Fibroblast of lung (primary cell): Measurements from ENCODE around the gene CDX1.

Source experiments
- CTCF ChIP-seq, 2 donors: IDR thresholded peaks in 1 of 2; conservative IDR thresholded peaks in 1 of 2; 1 replicate in 1 of 2; 2 replicates in 1 of 2; pipeline ENCODE4 v1.5.1; 2011 to 2012; ENCODE audit warnings: low read length in 2 of 2, control low read depth in 1 of 2, inconsistent platforms in 1 of 2, low read depth in 1 of 2, mild to moderate bottlenecking in 1 of 2
- EZH2 ChIP-seq: IDR thresholded peaks from 2 replicates; pipeline ENCODE4 v1.5.1; 2012; ENCODE audit warnings: low read length, control low read depth, mild to moderate bottlenecking; ENCODE audit errors: missing control alignments

DNA sequence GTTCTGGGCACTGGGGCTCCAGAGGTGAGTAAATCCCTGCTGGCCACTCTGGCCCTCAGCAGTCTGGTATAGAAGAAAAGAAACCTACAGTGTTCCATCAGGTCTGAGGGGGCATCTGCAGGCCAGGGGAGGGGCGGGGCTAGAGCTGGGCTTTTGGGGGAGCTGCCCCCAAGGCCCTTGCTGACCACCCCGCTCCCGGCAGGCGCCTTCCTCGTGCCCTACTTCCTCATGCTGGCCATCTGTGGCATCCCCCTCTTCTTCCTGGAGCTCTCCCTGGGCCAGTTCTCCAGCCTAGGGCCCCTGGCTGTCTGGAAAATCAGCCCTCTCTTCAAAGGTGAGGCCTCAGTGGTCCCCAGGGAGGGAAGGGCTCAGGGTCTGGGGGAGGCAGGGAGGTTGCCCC, 29.9 kb downstream of the CDX1 start:
- TF ChIP-seq CTCF (conservative IDR thresholded peaks at IDR 0.05 in 1 of 2, IDR thresholded peaks at IDR 0.05 in 1 of 2; ENCODE audit: low read depth in 1 of 2, low read length in 2 of 2) (no peak), EZH2 (no peak)
